Measurements from ENCODE around the gene FBXL17. TPM values are rescaled to one million over a fixed set of nuclear protein-coding genes. Genes with fewer than 3 reads are reported as not detected.

FBXL17 gene
- total and polyA plus RNA-seq, 2 of the 13 experiments (the other 11 are each of a cell fraction or from before 2014, with no cell fraction given) = 3.0 to 7.9 TPM

DNA sequence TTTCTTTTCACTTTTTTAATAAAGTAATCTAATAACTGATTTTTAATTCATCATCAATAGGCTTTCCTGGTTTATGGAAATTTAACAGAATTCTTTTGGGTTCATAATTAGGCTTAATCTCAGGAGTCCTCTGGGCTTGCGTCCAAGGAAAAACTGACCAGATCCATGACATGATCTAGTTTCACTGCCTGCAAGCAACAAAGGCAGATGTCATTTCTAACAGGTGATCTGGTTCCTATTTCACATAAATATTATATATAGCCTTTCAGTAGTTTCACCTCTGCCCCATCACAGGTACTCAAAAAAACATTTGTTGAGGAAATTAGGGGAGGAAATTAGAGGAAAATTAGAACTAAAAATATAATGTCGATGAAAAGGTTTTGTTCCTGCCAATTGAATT, 126.4 kb downstream of the FBXL17 start:
- Histone ChIP-seq H3K36me3 (replicated peaks in 1 of 2; ENCODE audit: control insufficient read depth in 1 of 2, insufficient read depth in 2 of 2, low read length in 2 of 2) (no peaks in the 10 kb centered on the region), H3K4me2 (ENCODE audit: low read depth, low read length) (no peak overlapping the region), H3K27ac (ENCODE audit: extremely low read length, insufficient read depth, low read length) (no peak overlapping the region), H3K9me3 (ENCODE audit: low read length) (no peaks in the 10 kb centered on the region), H3K27me3 (ENCODE audit: control insufficient read depth in 1 of 2, insufficient read depth in 2 of 2, low read length in 2 of 2) (no peaks in the 10 kb centered on the region), H3K79me2 (ENCODE audit: insufficient read depth, low read length) (no peaks in the 10 kb centered on the region), H4K20me1 (ENCODE audit: insufficient read depth, low read length) (no peaks in the 10 kb centered on the region), H3K4me1 (ENCODE audit: insufficient read depth, low read length) (no peaks in the 10 kb centered on the region), H3K4me3 (replicated peaks in 1 of 3; ENCODE audit: insufficient read depth in 1 of 3, low read depth in 2 of 3, low read length in 3 of 3) (no peak overlapping the region), H3K9ac (ENCODE audit: insufficient read depth, low read depth, low read length) (no peak overlapping the region), H2AFZ (ENCODE audit: low read length) (no peak overlapping the region)
- intact Hi-C loops (cut with micrococcal nuclease; ENCODE audit: unreplicated experiment) (no loop called here), in situ Hi-C loops (cut with HindIII; ENCODE audit: extremely low pct_ligation_motif_present, low pct_unique_long_range_greater_than_20kb) (no loop called here)
- ATAC-seq (no peak), FAIRE-seq (no peak), DNase-seq (ENCODE audit: low spot score) (no peak)
- ChIA-PET POLR2A (no interaction called here), CTCF (ENCODE audit: low intra/inter-chr PET ratio, low total read pairs) (no interaction called here)
- 94% methylated on average over 2 of the region's 2 CpGs for WGBS (ENCODE audit: low lambda C conversion rate)
- no TSS peak for BruUV-seq (replicated peaks)
- TF ChIP-seq ZNF253 (CRISPR knock-in tag; IDR thresholded peaks at IDR 0.05; ENCODE audit: borderline replicate concordance) = no peak

DNA sequence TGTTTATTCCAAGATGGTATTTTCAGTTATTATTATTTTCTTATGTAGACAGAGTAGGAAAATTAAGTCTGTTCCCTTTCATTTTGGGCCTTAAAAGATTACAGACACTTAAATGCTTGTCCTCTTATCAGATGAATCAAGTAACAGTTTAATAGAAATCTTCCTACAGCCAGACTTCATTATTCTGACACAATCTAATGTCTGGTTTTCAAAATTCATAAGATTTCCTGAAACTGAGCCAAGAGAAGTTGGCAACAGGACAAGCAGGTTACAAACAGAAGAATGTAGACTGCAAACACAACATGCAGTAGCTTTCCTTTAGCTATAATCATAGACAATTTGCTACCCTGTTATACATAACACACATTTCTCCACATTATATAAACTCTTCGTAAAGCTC, 130.5 kb downstream of the FBXL17 start:
- Histone ChIP-seq H3K27me3 (ENCODE audit: control insufficient read depth in 1 of 2, insufficient read depth in 2 of 2, low read length in 2 of 2) (no peaks in the 10 kb centered on the region), H3K36me3 (replicated peaks in 1 of 2; ENCODE audit: control insufficient read depth in 1 of 2, insufficient read depth in 2 of 2, low read length in 2 of 2) (no peaks in the 10 kb centered on the region), H3K4me3 (replicated peaks in 1 of 3; ENCODE audit: insufficient read depth in 1 of 3, low read depth in 2 of 3, low read length in 3 of 3) (no peak overlapping the region), H3K4me1 (ENCODE audit: insufficient read depth, low read length) (no peaks in the 10 kb centered on the region), H2AFZ (ENCODE audit: low read length) (no peak overlapping the region), H3K4me2 (ENCODE audit: low read depth, low read length) (no peak overlapping the region), H3K9ac (ENCODE audit: insufficient read depth, low read depth, low read length) (no peak overlapping the region), H3K27ac (ENCODE audit: extremely low read length, insufficient read depth, low read length) (no peak overlapping the region), H3K9me3 (ENCODE audit: low read length) (no peaks in the 10 kb centered on the region), H3K79me2 (ENCODE audit: insufficient read depth, low read length) (no peaks in the 10 kb centered on the region), H4K20me1 (ENCODE audit: insufficient read depth, low read length) (no peaks in the 10 kb centered on the region)
- CTCF ChIA-PET (ENCODE audit: low intra/inter-chr PET ratio, low total read pairs) = no interaction called here
- BruUV-seq (replicated peaks) = no TSS peak
- no peak for TF ChIP-seq ZBTB42 (CRISPR knock-in tag; IDR thresholded peaks at IDR 0.05)
- TF ChIP-seq, protein P1, sequence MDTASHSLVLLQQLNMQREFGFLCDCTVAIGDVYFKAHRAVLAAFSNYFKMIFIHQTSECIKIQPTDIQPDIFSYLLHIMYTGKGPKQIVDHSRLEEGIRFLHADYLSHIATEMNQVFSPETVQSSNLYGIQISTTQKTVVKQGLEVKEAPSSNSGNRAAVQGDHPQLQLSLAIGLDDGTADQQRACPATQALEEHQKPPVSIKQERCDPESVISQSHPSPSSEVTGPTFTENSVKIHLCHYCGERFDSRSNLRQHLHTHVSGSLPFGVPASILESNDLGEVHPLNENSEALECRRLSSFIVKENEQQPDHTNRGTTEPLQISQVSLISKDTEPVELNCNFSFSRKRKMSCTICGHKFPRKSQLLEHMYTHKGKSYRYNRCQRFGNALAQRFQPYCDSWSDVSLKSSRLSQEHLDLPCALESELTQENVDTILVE (CRISPR knock-in tag; IDR thresholded peaks at IDR 0.05) = no peak
- no peak for TF ChIP-seq MBD4 (IDR thresholded peaks at IDR 0.05; ENCODE audit: borderline replicate concordance, low read length)
- TF ChIP-seq ZNF552 (CRISPR knock-in tag; IDR thresholded peaks at IDR 0.05; ENCODE audit: borderline replicate concordance) = no peak
- TF ChIP-seq, protein P2, sequence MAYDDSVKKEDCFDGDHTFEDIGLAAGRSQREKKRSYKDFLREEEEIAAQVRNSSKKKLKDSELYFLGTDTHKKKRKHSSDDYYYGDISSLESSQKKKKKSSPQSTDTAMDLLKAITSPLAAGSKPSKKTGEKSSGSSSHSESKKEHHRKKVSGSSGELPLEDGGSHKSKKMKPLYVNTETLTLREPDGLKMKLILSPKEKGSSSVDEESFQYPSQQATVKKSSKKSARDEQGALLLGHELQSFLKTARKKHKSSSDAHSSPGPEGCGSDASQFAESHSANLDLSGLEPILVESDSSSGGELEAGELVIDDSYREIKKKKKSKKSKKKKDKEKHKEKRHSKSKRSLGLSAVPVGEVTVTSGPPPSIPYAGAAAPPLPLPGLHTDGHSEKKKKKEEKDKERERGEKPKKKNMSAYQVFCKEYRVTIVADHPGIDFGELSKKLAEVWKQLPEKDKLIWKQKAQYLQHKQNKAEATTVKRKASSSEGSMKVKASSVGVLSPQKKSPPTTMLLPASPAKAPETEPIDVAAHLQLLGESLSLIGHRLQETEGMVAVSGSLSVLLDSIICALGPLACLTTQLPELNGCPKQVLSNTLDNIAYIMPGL (CRISPR knock-in tag; IDR thresholded peaks at IDR 0.05; ENCODE audit: borderline replicate concordance in 1 of 2, low read depth in 1 of 2) = no peak
- TF ChIP-seq ZKSCAN5 (CRISPR knock-in tag; IDR thresholded peaks at IDR 0.05) = no peak
- TF ChIP-seq ZNF205 (CRISPR knock-in tag; IDR thresholded peaks at IDR 0.05) = no peak
- TF ChIP-seq ZNF180 (CRISPR knock-in tag; IDR thresholded peaks at IDR 0.05; ENCODE audit: borderline replicate concordance, low read depth) = no peak
- TF ChIP-seq AKAP8 (CRISPR knock-in tag; IDR thresholded peaks at IDR 0.05) = no peak
- in situ Hi-C loops (cut with HindIII; ENCODE audit: extremely low pct_ligation_motif_present, low pct_unique_long_range_greater_than_20kb) (no loop called here), intact Hi-C loops (cut with micrococcal nuclease; ENCODE audit: unreplicated experiment) (no loop called here)
- FAIRE-seq (no peak), ATAC-seq (no peak), DNase-seq (ENCODE audit: low spot score) (no peak)
- POLR2A ChIA-PET = no interaction called here
- WGBS (ENCODE audit: low lambda C conversion rate) = 93% methylated on average over 1 of the region's 1 CpG
